Testis (tissue), 3 donors: ENCODE data around the gene MOSMO. TPM values are rescaled to one million over a fixed set of nuclear protein-coding genes. Genes with fewer than 3 reads are reported as not detected.
"Not testable (repeated sequence)": the region's sequence is repeated elsewhere in the genome, so short reads cannot be mapped to it uniquely, and the experiment has no call there.

Source experiments
- DNase-seq: peaks from one replicate; pipeline ENCODE4 v3.0.0-alpha.2; 2019
- H3K27ac ChIP-seq, 2 donors: fragments of 200-600 bp; sonication (generic); one replicate each; pipeline ENCODE4 v1.5.1; 2019
- H3K27me3 ChIP-seq: fragments of 200-600 bp; sonication (generic); one replicate; pipeline ENCODE4 v1.5.1; 2019
- H3K36me3 ChIP-seq: fragments of 200-600 bp; sonication (generic); one replicate; pipeline ENCODE4 v1.5.1; 2017; ENCODE audit warnings: low read depth; ENCODE audit errors: missing control alignments
- H3K4me1 ChIP-seq: fragments of 200-600 bp; sonication (generic); one replicate; pipeline ENCODE4 v1.5.1; 2019
- H3K4me3 ChIP-seq, 2 donors: fragments of 200-600 bp; sonication (generic); one replicate each; pipeline ENCODE4 v1.5.1; 2017 to 2019
- H3K9me3 ChIP-seq: fragments of 200-600 bp; sonication (generic); one replicate; pipeline ENCODE4 v1.5.1; 2017
- CTCF ChIP-seq, 3 experiments: fragments of 450-650 bp in 2 of 3; fragments of 200-600 bp in 1 of 3; sonication (generic) in 1 of 3; IDR thresholded peaks; one replicate each; pipeline ENCODE4 v1.5.1; 2016 to 2019; ENCODE audit warnings: antibody characterized with exemption in 3 of 3, mild to moderate bottlenecking in 2 of 3, moderate library complexity in 1 of 3
- POLR2A ChIP-seq: fragments of 450-650 bp; IDR thresholded peaks from one replicate; pipeline ENCODE4 v1.6.1; 2017; ENCODE audit warnings: antibody characterized with exemption, mild to moderate bottlenecking, moderate library complexity
- WGBS, 2 donors: methylation state at CpG; one replicate each; pipeline ENCODE4 v1.1.5; 2018; 5-methylcytosine and 5-hydroxymethylcytosine counted together
- intact Hi-C: fragments of 100-400 bp; cut with DNase I; formaldehyde crosslinking; loops from one replicate; pipeline ENCODE4 v1.15.1; 2023; ENCODE audit warnings: low total_unique reads
- polyA plus RNA-seq: library from polyadenylated mRNA; stranded (reverse); fragments of 350-450 nt; fragmentation: Illumina TruSeq; extraction: RNeasy Lipid Tissue Mini Kit (QIAGEN cat#74804); gene quantifications from one replicate; pipeline ENCODE4 v1.2.3, GENCODE V29; 2014; ENCODE audit warnings: low read depth, low replicate concordance; ENCODE audit not compliant: insufficient read depth
- total RNA-seq, 2 donors: library from RNA; depleted of rRNA; stranded (reverse); fragments of >200 nt; gene quantifications; one replicate each; pipeline ENCODE4 v1.2.3, GENCODE V29; 2016

Gene MOSMO
- total and polyA plus RNA-seq, 3 donors from 2014 or later: 17.4 to 36.8 (median 33.4) TPM

- 78 to 88% methylated on average over 1 of the region's 1 CpG for WGBS, 2 donors
- Histone ChIP-seq H3K9me3 (no peaks in the 10 kb centered on the region), H3K36me3 (no peaks in the 10 kb centered on the region), H3K4me1 (no peaks in the 10 kb centered on the region), H3K27me3 (no peaks in the 10 kb centered on the region), H3K4me3 (no peak overlapping the region), H3K27ac (no peak overlapping the region)
- intact Hi-C loops: no loop called here
- TF ChIP-seq CTCF (IDR thresholded peaks at IDR 0.05) (no peak), POLR2A (no peak)
- DNase-seq: no peak
Observed at GRCh38 chr16:22018559-22018958, 10.6 kb downstream of the MOSMO start.

- TF ChIP-seq CTCF (IDR thresholded peaks at IDR 0.05) (no peak), POLR2A (no peak)
- no peak overlapping the region for H3K27ac ChIP-seq
- no peaks in the 10 kb centered on the region for H3K36me3 ChIP-seq
- WGBS, 2 donors: 84 to 95% methylated on average over 5 of the region's 5 CpGs
- no peak overlapping the region for H3K4me3 ChIP-seq
- no peaks in the 10 kb centered on the region for H3K9me3 ChIP-seq
- DNase-seq: no peak
- intact Hi-C loops: no loop called here
- H3K4me1 ChIP-seq: peaks cover 7% of the 10 kb centered on the region
- H3K27me3 ChIP-seq: no peaks in the 10 kb centered on the region
Observed at GRCh38 chr16:22022151-22022550, 14.2 kb downstream of the MOSMO start.

- no peak for DNase-seq
- Histone ChIP-seq H3K4me1 (peaks cover 16% of the 10 kb centered on the region), H3K4me3 (no peak overlapping the region), H3K36me3 (no peaks in the 10 kb centered on the region), H3K27me3 (no peaks in the 10 kb centered on the region), H3K9me3 (no peaks in the 10 kb centered on the region), H3K27ac (no peak overlapping the region)
- intact Hi-C loops: no loop called here
- 52 to 83% methylated on average over 1 of the region's 1 CpG for WGBS, 2 donors
- no peak for TF ChIP-seq POLR2A
- no peak for TF ChIP-seq CTCF (IDR thresholded peaks at IDR 0.05)
Observed at GRCh38 chr16:22023505-22023904, 15.6 kb downstream of the MOSMO start.

- H3K36me3 ChIP-seq, H3K27ac ChIP-seq, intact Hi-C loops, DNase-seq, H3K9me3 ChIP-seq, H3K27me3 ChIP-seq, H3K4me3 ChIP-seq: not testable (repeated sequence)
- H3K4me1 ChIP-seq: peaks cover 16% of the 10 kb centered on the region
- 73 to 77% methylated on average over 4 of the region's 4 CpGs for WGBS, 2 donors
Observed at GRCh38 chr16:22024785-22025184, 16.9 kb downstream of the MOSMO start.

- intact Hi-C loops: no loop called here
- no peaks in the 10 kb centered on the region for H3K9me3 ChIP-seq
- no peaks in the 10 kb centered on the region for H3K27me3 ChIP-seq
- DNase-seq: no peak
- TF ChIP-seq CTCF (IDR thresholded peaks at IDR 0.05) (no peak), POLR2A (no peak)
- no peak overlapping the region for H3K4me3 ChIP-seq
- peaks cover 24% of the 10 kb centered on the region for H3K4me1 ChIP-seq
- H3K36me3 ChIP-seq: no peaks in the 10 kb centered on the region
- 35 to 37% methylated on average over 2 of the region's 2 CpGs for WGBS, 2 donors
- H3K27ac ChIP-seq: no peak overlapping the region
Observed at GRCh38 chr16:22027633-22028032, 19.7 kb downstream of the MOSMO start.
